HEK293 (cell line): ENCODE data around the gene GLI1.

Source experiments
- CTCF ChIA-PET: fragments of 350-600 bp; formaldehyde crosslinking; extraction: SDS; loops from one replicate; lab custom pipeline; 2021; ENCODE audit warnings: antibody characterized with exemption; lab: Yijun Ruan, JAX
- POLR2A ChIA-PET: fragments of 300-600 bp; formaldehyde crosslinking; extraction: SDS; loops from one replicate; lab custom pipeline; 2020; ENCODE audit warnings: antibody characterized with exemption, inconsistent platforms; lab: Yijun Ruan, JAX
- H3K27ac ChIP-seq: fragments of 200-500 bp; sonication (Bioruptor generic); 2 replicates; pipeline ENCODE4 v1.5.1; 2014; ENCODE audit warnings: low read depth, low read length, control low read depth, inconsistent platforms; ENCODE audit errors: extremely low read depth
- H3K36me3 ChIP-seq, 2 experiments: fragments of 200-500 bp in 1 of 2; sonication (Bioruptor generic) in 1 of 2; 1 replicate in 1 of 2; 2 replicates in 1 of 2; pipeline ENCODE4 v1.5.1; 2014 to 2017; ENCODE audit warnings: inconsistent platforms in 2 of 2, low read length in 2 of 2; ENCODE audit not compliant: control insufficient read depth in 2 of 2, insufficient read depth in 1 of 2
- H3K4me1 ChIP-seq: fragments of 200-500 bp; sonication (Bioruptor generic); 2 replicates; pipeline ENCODE4 v1.5.1; 2014; ENCODE audit warnings: mild to moderate bottlenecking, low read length, inconsistent platforms; ENCODE audit not compliant: control insufficient read depth, insufficient read depth
- H3K4me3 ChIP-seq: 2 replicates; pipeline ENCODE4 v1.5.1; 2011; ENCODE audit warnings: low read depth, mild to moderate bottlenecking, control low read depth, low read length, moderate library complexity
- H3K9me3 ChIP-seq: fragments of 200-500 bp; sonication (Bioruptor generic); 2 replicates; pipeline ENCODE4 v1.5.1; 2014; ENCODE audit warnings: low read depth, low read length, inconsistent platforms; ENCODE audit not compliant: control insufficient read depth, insufficient read depth
- ELK4 ChIP-seq: IDR thresholded peaks from 2 replicates; pipeline ENCODE4 v1.6.1; 2011; ENCODE audit warnings: mild to moderate bottlenecking, low read depth, low read length, borderline replicate concordance
- GLI2 ChIP-seq: fragments of 450-650 bp; formaldehyde crosslinking; IDR thresholded peaks from 2 replicates; pipeline ENCODE4; 2017; ENCODE audit warnings: missing biosample characterization, missing genetic modification characterization, low read depth, borderline replicate concordance
- HOXA7 ChIP-seq: sonication (generic); formaldehyde crosslinking; IDR thresholded peaks from 2 replicates; pipeline ENCODE4 v1.8.1; 2022; ENCODE audit warnings: missing genetic modification reagents, borderline replicate concordance
- HOXC10 ChIP-seq: sonication (generic); formaldehyde crosslinking; IDR thresholded peaks from 2 replicates; pipeline ENCODE4 v1.8.1; 2023; ENCODE audit warnings: mild to moderate bottlenecking, missing genetic modification reagents
- KLF10 ChIP-seq: fragments of 450-650 bp; IDR thresholded peaks from 2 replicates; pipeline ENCODE4 v1.5.1; 2018; ENCODE audit warnings: missing biosample characterization, mild to moderate bottlenecking, missing genetic modification characterization
- KLF8 ChIP-seq: fragments of 450-650 bp; formaldehyde crosslinking; IDR thresholded peaks from 2 replicates; pipeline ENCODE4 v1.5.1; 2016; ENCODE audit warnings: missing biosample characterization, missing genetic modification characterization
- PRDM1 ChIP-seq: fragments of 450-650 bp; formaldehyde crosslinking; IDR thresholded peaks from 2 replicates; pipeline ENCODE4; 2016; ENCODE audit warnings: missing biosample characterization, missing genetic modification characterization
- PRDM2 ChIP-seq: fragments of 450-650 bp; formaldehyde crosslinking; IDR thresholded peaks from 2 replicates; pipeline ENCODE4 v1.5.1; 2016; ENCODE audit warnings: missing biosample characterization, missing genetic modification characterization, borderline replicate concordance
- ZFP69B ChIP-seq: fragments of 450-650 bp; formaldehyde crosslinking; IDR thresholded peaks from 2 replicates; pipeline ENCODE4 v1.5.1; 2016; ENCODE audit warnings: missing biosample characterization, missing genetic modification characterization
- ZNF155 ChIP-seq: fragments of 450-650 bp; formaldehyde crosslinking; IDR thresholded peaks from 2 replicates; pipeline ENCODE4 v1.5.1; 2016; ENCODE audit warnings: missing biosample characterization, missing genetic modification characterization
- ZNF211 ChIP-seq: fragments of 450-650 bp; formaldehyde crosslinking; IDR thresholded peaks from 2 replicates; pipeline ENCODE4 v1.5.1; 2016; ENCODE audit warnings: low read depth, missing biosample characterization, missing genetic modification characterization
- ZNF302 ChIP-seq: fragments of 450-650 bp; formaldehyde crosslinking; IDR thresholded peaks from 2 replicates; pipeline ENCODE4 v1.5.1; 2016; ENCODE audit warnings: missing biosample characterization, missing genetic modification characterization, low read depth
- ZNF394 ChIP-seq: fragments of 450-650 bp; formaldehyde crosslinking; IDR thresholded peaks from 2 replicates; pipeline ENCODE4 v1.5.1; 2016; ENCODE audit warnings: missing biosample characterization, missing genetic modification characterization, mild to moderate bottlenecking, moderate library complexity, borderline replicate concordance
- ZNF416 ChIP-seq: fragments of 450-650 bp; formaldehyde crosslinking; IDR thresholded peaks from 2 replicates; pipeline ENCODE4 v1.5.1; 2016; ENCODE audit warnings: missing biosample characterization, missing genetic modification characterization
- ZNF423 ChIP-seq: fragments of 450-650 bp; formaldehyde crosslinking; IDR thresholded peaks from 2 replicates; pipeline ENCODE4 v1.5.1; 2016; ENCODE audit warnings: missing biosample characterization, missing genetic modification characterization
- ZNF514 ChIP-seq: fragments of 450-650 bp; formaldehyde crosslinking; IDR thresholded peaks from 2 replicates; pipeline ENCODE4 v1.5.1; 2016; ENCODE audit warnings: missing biosample characterization, missing genetic modification characterization
- ZNF645 ChIP-seq: fragments of 450-650 bp; formaldehyde crosslinking; IDR thresholded peaks from 2 replicates; pipeline ENCODE4; 2016; ENCODE audit warnings: missing biosample characterization, missing genetic modification characterization
- ZNF707 ChIP-seq: fragments of 450-650 bp; formaldehyde crosslinking; IDR thresholded peaks from 2 replicates; pipeline ENCODE4 v1.5.1; 2016; ENCODE audit warnings: missing biosample characterization, missing genetic modification characterization
- ZNF747 ChIP-seq: fragments of 450-650 bp; formaldehyde crosslinking; IDR thresholded peaks from 2 replicates; pipeline ENCODE4 v1.5.1; 2016; ENCODE audit warnings: missing biosample characterization, missing genetic modification characterization

Gene GLI1

DNA sequence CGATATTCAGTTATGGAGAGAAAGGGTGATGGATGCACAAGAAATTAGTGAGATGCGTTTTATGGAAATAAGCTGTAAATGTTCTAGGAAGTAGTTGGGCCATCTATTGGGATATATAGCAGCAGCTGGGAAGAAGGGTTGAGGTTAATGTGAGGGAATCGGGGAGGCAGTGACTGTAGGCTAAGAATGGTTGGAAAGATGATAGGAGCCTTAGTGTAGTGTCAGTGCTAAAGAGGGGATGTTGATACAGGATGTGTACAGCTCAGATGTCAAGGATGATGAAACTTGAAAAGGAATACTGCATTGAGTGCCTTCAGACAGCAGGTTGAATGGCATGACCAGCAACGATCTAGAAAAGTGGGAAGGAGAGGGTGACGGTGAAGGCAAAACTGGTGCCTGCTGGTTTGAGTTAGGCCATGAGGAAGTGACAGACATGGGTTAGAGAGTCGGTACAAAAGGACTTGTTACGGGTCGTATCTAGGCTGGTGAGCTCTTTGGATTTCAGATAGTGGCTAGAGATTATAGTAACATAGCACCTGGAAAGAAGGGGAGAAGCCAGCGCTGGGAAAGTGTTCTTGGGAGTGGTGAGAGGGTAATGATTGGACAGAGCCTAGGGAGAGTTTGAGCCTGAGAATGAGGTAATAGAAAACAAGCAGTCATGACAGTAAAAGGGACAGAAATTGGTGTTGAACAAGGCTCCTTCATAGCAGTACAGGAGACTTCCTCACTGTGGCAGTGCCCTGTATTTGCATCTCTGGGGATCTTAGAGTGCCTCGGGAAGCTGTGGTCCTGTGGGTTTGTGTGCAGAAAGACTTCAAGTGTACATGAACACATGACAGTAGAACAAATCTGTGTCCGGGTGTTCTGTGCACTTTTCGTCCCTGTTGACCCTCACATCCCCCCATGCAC is 37.9 kb downstream of the GLI1 start:
- Histone ChIP-seq H3K9me3 (no peaks in the 10 kb centered on the region), H3K27ac (0 out of 2 replicates have a peak overlapping the region, but pooled peaks have one; percentile 24), H3K36me3 (peaks cover 63 to 69% of the 10 kb centered on the region in 2 experiments), H3K4me1 (no peaks in the 10 kb centered on the region), H3K4me3 (no peak overlapping the region)
- ChIA-PET CTCF (interaction anchor here (0.6 to 0.7 kb wide), 4 partner anchors 10 to 148 kb away, joined by 3 to 4 read pairs (median 4); no protein-coding TSS in a partner anchor), POLR2A (interaction anchor here (0.6 to 2.3 kb wide), 5 partner anchors 9 to 42 kb away, joined by 3 to 8 read pairs (median 4); partner anchors contain the start of genes INHBE and MARS1)
- TF ChIP-seq PRDM1 (0 out of 2 replicates have a peak, but pooled peaks have one; percentile 27), ZNF302 (tag by site-specific recombination) (no peak)
- TF ChIP-seq, all 188 proteins: peak for 1

- TF ChIP-seq KLF10 (tag by site-specific recombination) (no peak), GLI2 (tag by site-specific recombination) (no peak), ZNF514 (tag by site-specific recombination) (no peak), ZNF747 (tag by site-specific recombination) (no peak), ZFP69B (tag by site-specific recombination) (no peak), ZNF707 (tag by site-specific recombination) (no peak), HOXC10 (CRISPR knock-in tag) (no peak), ZNF155 (tag by site-specific recombination) (no peak), HOXA7 (CRISPR knock-in tag) (no peak), ZNF645 (tag by site-specific recombination) (no peak), ZNF394 (tag by site-specific recombination) (no peak), ZNF211 (tag by site-specific recombination) (no peak), PRDM2 (tag by site-specific recombination) (no peak), ELK4 (no peak), KLF8 (tag by site-specific recombination) (no peak), ZNF423 (tag by site-specific recombination) (no peak), ZNF416 (tag by site-specific recombination) (no peak)
- Histone ChIP-seq H3K4me1 (no peaks in the 10 kb centered on the region), H3K9me3 (no peaks in the 10 kb centered on the region), H3K36me3 (peaks cover 64 to 69% of the 10 kb centered on the region in 2 experiments), H3K4me3 (no peak overlapping the region), H3K27ac (peak overlapping the region; percentile 24; the same call in 1 of the 2 replicates)
- ChIA-PET CTCF (no interaction called here), POLR2A (interaction anchor here (1.2 to 2.3 kb wide), 2 partner anchors 9 to 10 kb away, joined by 3 to 8 read pairs; partner anchors contain the start of gene MARS1)
Observed at GRCh38 chr12:57498132-57498502, 38.5 kb downstream of the GLI1 start.
